Activated CD8-positive, alpha-beta memory T cell treated with anti-CD3 and anti-CD28 coated beads, Interleukin-2, amount 50 U/mL, for 48 hours (primary cell): ENCODE measurements around the gene HNF4A.

Experiments
- DNase-seq: peaks from one replicate; pipeline ENCODE4 v3.0.0-alpha.2; 2020

HNF4A gene

GRCh38 chr20:44475694-44476560 lies 120.4 kb downstream of the HNF4A start, which contains the start of gene TTPAL:
Gene TTPAL, plus strand, starts transcription at chr20:44475874. Its CDS starts 4,126 bp downstream, at chr20:44480000.
- DNase-seq: peak; percentile 97

GRCh38 chr20:44477151-44477550 lies 121.7 kb downstream of the HNF4A start:
- no peak for DNase-seq

- DNase-seq: no peak
Measured at GRCh38 chr20:44478206-44478605, 122.7 kb downstream of the HNF4A start.

GRCh38 chr20:44479643-44480042 lies 124.1 kb downstream of the HNF4A start:
- no peak for DNase-seq

- no peak for DNase-seq
Measured at GRCh38 chr20:44480097-44480496, 124.6 kb downstream of the HNF4A start.

GRCh38 chr20:44481719-44482416 lies 126.4 kb downstream of the HNF4A start:
- no peak for DNase-seq

- DNase-seq: no peak
Measured at GRCh38 chr20:44483112-44483511, 127.6 kb downstream of the HNF4A start.
